Stomach (tissue), 4 donors: ENCODE measurements around the gene RPS18.

Source experiments
- CTCF ChIP-seq, 7 experiments: fragments of 450-650 bp in 4 of 7; fragments of 200-600 bp in 3 of 7; sonication (generic) in 3 of 7; IDR thresholded peaks; one replicate each; pipeline ENCODE4 v1.5.1; 2016 to 2019; ENCODE audit warnings: antibody characterized with exemption in 7 of 7, control low read depth in 2 of 7, mild to moderate bottlenecking in 1 of 7
- EP300 ChIP-seq: sonication (generic); formaldehyde crosslinking; IDR thresholded peaks from one replicate; pipeline ENCODE4 v1.6.1; 2017; ENCODE audit warnings: antibody characterized with exemption
- POLR2A ChIP-seq, 4 donors: fragments of 450-650 bp; IDR thresholded peaks; one replicate each; pipeline ENCODE4 v1.6.1; 2016; ENCODE audit warnings: antibody characterized with exemption in 4 of 4, control low read depth in 2 of 4, mild to moderate bottlenecking in 1 of 4, moderate library complexity in 1 of 4
- POLR2AphosphoS5 ChIP-seq, 3 donors: sonication (generic); formaldehyde crosslinking; IDR thresholded peaks; one replicate each; pipeline ENCODE4 v1.6.1; 2016; ENCODE audit warnings: antibody characterized with exemption in 3 of 3

GRCh38 chr6:33317419-33317668, 45.5 kb downstream of the RPS18 start:
- TF ChIP-seq CTCF (IDR thresholded peaks at IDR 0.05): no peak
- no peak for TF ChIP-seq POLR2A (IDR thresholded peaks at IDR 0.05)
- TF ChIP-seq POLR2AphosphoS5 (IDR thresholded peaks at IDR 0.05): no peak
- no peak for TF ChIP-seq EP300
